Tibial artery (tissue), 4 donors: Measurements from ENCODE around the gene LRRC27.
"Not testable (repeated sequence)": the region's sequence is repeated elsewhere in the genome, so short reads cannot be mapped to it uniquely, and the experiment has no call there.

Experiments
- DNase-seq, 2 donors: peaks; one replicate each; pipeline ENCODE4 v3.0.0-alpha.2; 2019
- H3K27ac ChIP-seq, 2 donors: fragments of 200-600 bp; sonication (generic) in 1 of 2; 1 replicate in 1 of 2; 2 replicates in 1 of 2; pipeline ENCODE4 v1.5.1; 2018 to 2019; ENCODE audit warnings: mild to moderate bottlenecking in 1 of 2
- H3K27me3 ChIP-seq, 2 donors: fragments of 200-600 bp; sonication (generic) in 1 of 2; one replicate each; pipeline versions ENCODE4 v1.5.1 to v1.6.0; 2016 to 2019
- H3K36me3 ChIP-seq, 3 donors: fragments of 200-600 bp; sonication (generic) in 2 of 3; one replicate each; pipeline ENCODE4 v1.5.1; 2016 to 2019; ENCODE audit warnings: mild to moderate bottlenecking in 2 of 3
- H3K4me1 ChIP-seq, 4 donors: fragments of 200-600 bp; sonication (generic) in 2 of 4; 1 replicate in 3 of 4; 2 replicates in 1 of 4; pipeline ENCODE4 v1.5.1; 2016 to 2019
- H3K4me3 ChIP-seq, 2 donors: fragments of 200-600 bp; sonication (generic) in 1 of 2; 1 replicate in 1 of 2; 2 replicates in 1 of 2; pipeline ENCODE4 v1.5.1; 2018 to 2019; ENCODE audit warnings: mild to moderate bottlenecking in 2 of 2
- H3K9me3 ChIP-seq, 3 donors: fragments of 200-600 bp; sonication (generic) in 1 of 3; one replicate each; pipeline ENCODE4 v1.5.1; 2016 to 2019
- intact Hi-C: fragments of 100-400 bp; cut with DNase I; formaldehyde crosslinking; loops from one replicate; pipeline ENCODE4 v1.15.0; 2023; ENCODE audit warnings: low total_unique reads
- TF ChIP-seq, protein P1 (sequence below), 2 experiments: fragments of 200-600 bp in 1 of 2; fragments of 450-650 bp in 1 of 2; IDR thresholded peaks; one replicate each; pipeline ENCODE4 v1.5.1; 2017 to 2019; ENCODE audit warnings: antibody characterized with exemption in 2 of 2, mild to moderate bottlenecking in 1 of 2, moderate library complexity in 1 of 2

The LRRC27 gene

DNA sequence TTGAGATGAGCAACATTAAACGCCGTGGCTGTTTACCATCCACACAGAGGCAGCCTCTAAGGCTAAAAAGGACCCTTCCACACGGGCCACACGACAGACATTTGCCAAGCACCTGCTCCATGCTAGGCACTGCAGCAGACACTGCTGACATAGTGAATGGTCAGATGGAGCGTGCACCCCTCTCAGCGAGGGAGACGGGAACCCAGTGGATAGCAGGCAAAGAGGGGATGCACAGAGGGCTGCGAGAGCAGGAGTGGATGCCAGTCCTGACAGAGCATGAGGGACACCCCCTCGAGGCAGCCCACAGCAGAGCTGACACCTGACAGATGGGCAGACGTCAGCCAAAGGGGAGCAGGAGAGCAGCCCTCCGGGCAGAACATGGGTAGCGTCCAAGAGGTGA is 18.7 kb upstream of the LRRC27 start:
- TF ChIP-seq, protein P1, sequence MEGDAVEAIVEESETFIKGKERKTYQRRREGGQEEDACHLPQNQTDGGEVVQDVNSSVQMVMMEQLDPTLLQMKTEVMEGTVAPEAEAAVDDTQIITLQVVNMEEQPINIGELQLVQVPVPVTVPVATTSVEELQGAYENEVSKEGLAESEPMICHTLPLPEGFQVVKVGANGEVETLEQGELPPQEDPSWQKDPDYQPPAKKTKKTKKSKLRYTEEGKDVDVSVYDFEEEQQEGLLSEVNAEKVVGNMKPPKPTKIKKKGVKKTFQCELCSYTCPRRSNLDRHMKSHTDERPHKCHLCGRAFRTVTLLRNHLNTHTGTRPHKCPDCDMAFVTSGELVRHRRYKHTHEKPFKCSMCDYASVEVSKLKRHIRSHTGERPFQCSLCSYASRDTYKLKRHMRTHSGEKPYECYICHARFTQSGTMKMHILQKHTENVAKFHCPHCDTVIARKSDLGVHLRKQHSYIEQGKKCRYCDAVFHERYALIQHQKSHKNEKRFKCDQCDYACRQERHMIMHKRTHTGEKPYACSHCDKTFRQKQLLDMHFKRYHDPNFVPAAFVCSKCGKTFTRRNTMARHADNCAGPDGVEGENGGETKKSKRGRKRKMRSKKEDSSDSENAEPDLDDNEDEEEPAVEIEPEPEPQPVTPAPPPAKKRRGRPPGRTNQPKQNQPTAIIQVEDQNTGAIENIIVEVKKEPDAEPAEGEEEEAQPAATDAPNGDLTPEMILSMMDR (IDR thresholded peaks at IDR 0.05) = no peak
- intact Hi-C loops = no loop called here
- H3K27me3 ChIP-seq = peaks cover 0 to 2% of the 10 kb centered on the region in 2 donors
- H3K4me3 ChIP-seq = no peak overlapping the region
- DNase-seq = no peak
- no peak overlapping the region for H3K27ac ChIP-seq
- H3K4me1 ChIP-seq = peaks cover 0 to 8% (median 7%) of the 10 kb centered on the region in 4 donors
- H3K36me3 ChIP-seq = no peaks in the 10 kb centered on the region
- no peaks in the 10 kb centered on the region for H3K9me3 ChIP-seq

DNA sequence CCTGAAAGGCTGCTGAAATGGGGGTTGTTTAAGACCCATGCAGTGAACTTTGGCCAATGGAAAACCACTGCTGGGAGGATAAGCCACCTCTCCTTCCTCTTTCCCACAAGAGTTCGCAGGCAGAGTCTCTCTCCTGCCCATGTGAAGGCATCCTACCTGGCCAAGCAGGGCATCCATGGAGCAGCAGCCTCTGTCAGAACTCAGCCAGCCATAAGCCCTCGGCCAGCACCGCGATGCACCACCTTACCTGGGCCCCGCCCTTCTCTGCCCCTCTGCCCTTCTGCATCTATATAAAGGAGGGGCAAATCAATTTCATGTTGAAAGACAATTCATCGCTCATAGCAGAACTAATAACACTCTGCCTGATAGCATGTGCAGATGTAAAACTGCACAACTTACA is 18.1 kb upstream of the LRRC27 start:
- Histone ChIP-seq H3K27me3 (peaks cover 0 to 2% of the 10 kb centered on the region in 2 donors), H3K4me1 (peaks cover 0 to 4% (median 3%) of the 10 kb centered on the region in 4 donors), H3K4me3 (no peak overlapping the region), H3K9me3 (no peaks in the 10 kb centered on the region), H3K36me3 (no peaks in the 10 kb centered on the region), H3K27ac (no peak overlapping the region)
- no peak for DNase-seq
- TF ChIP-seq, protein P1 (IDR thresholded peaks at IDR 0.05) = no peak
- intact Hi-C loops = no loop called here

- TF ChIP-seq, protein P1 (IDR thresholded peaks at IDR 0.05) = no peak
- DNase-seq = no peak
- intact Hi-C loops = no loop called here
Observed at GRCh38 chr10:132314336-132314735, 17.7 kb upstream of the LRRC27 start.

DNA sequence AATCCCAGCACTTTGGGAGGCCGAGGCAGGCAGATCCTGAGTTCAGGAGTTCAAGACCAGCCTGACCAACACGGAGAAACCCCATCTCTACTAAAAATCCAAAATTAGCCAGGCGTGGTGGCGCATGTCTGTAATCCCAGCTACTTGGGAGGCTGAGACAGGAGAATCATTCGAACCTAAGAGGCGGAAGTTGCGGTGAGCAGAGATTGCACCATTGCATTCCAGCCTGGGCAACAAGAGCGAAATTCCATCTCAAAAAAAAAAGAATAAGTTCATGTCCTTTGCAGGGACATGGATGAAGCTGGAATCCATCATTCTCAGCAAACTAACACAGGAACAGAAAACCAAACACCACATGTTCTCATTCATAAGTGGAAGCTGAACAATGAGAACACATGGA is 17.1 kb upstream of the LRRC27 start:
- DNase-seq, H3K9me3 ChIP-seq, H3K36me3 ChIP-seq, H3K27me3 ChIP-seq, H3K4me1 ChIP-seq, H3K4me3 ChIP-seq, H3K27ac ChIP-seq, intact Hi-C loops: not testable (repeated sequence)

More at GRCh38 chr10:132314336-132314735, 17.7 kb upstream of the LRRC27 start:
- Histone ChIP-seq H3K27me3 (peaks cover 0 to 2% of the 10 kb centered on the region in 2 donors), H3K4me3 (no peak overlapping the region), H3K9me3 (no peaks in the 10 kb centered on the region), H3K36me3 (no peaks in the 10 kb centered on the region), H3K4me1 (no peaks in the 10 kb centered on the region), H3K27ac (no peak overlapping the region)

DNA sequence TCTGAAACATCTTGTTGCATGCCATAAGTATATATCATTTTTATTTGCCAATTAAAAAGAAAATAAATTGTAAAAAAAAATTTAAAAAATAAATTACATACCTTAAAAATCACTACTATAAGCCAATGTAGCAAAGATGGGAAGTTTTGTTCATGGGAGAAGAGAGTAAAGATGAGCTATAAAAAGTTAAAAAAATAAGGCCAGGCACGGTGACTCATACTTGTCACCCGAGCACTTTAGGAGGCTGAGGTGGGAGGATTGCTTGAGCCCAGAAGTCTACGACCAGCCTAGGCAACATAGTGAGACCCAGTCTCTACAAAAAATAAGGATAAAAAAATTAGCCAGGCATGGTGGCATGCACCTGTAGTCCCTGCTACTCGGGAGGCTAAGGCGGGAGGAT is 15.9 kb upstream of the LRRC27 start:
- Histone ChIP-seq H3K4me3 (no peak overlapping the region), H3K36me3 (no peaks in the 10 kb centered on the region), H3K4me1 (no peaks in the 10 kb centered on the region), H3K27me3 (peaks cover 0 to 2% of the 10 kb centered on the region in 2 donors), H3K9me3 (no peaks in the 10 kb centered on the region), H3K27ac (no peak overlapping the region)
- DNase-seq = no peak
- TF ChIP-seq, protein P1 (IDR thresholded peaks at IDR 0.05) = no peak
- intact Hi-C loops = no loop called here

GRCh38 chr10:132317477-132317876 is 14.5 kb upstream of the LRRC27 start:
- H3K4me3 ChIP-seq, DNase-seq, H3K36me3 ChIP-seq, intact Hi-C loops, H3K27me3 ChIP-seq, H3K27ac ChIP-seq, H3K4me1 ChIP-seq, H3K9me3 ChIP-seq: not testable (repeated sequence)
